GM12878 (cell line): ENCODE results near the gene SEC24A. TPM values are rescaled to one million over a fixed set of nuclear protein-coding genes. Genes with fewer than 3 reads are reported as not detected.

ENCODE experiments used
- BACH1 ChIP-seq: fragments of 450-650 bp; IDR thresholded peaks from 2 replicates; pipeline ENCODE4 v1.6.1; 2017; ENCODE audit warnings: mild to moderate bottlenecking, borderline replicate concordance
- CREM ChIP-seq: IDR thresholded peaks from 2 replicates; pipeline ENCODE4 v1.6.1; 2014; ENCODE audit warnings: antibody characterized with exemption, low read depth
- CTCF ChIP-seq, 3 experiments: IDR thresholded peaks in 2 of 3; conservative IDR thresholded peaks in 1 of 3; 2 replicates each; pipeline ENCODE4 v1.5.1; 2011; ENCODE audit warnings: low read depth in 3 of 3, low read length in 3 of 3, mild to moderate bottlenecking in 3 of 3, control low read depth in 2 of 3, moderate library complexity in 2 of 3, inconsistent platforms in 1 of 3, mixed read lengths in 1 of 3; ENCODE audit not compliant: control insufficient read depth in 2 of 3, insufficient read depth in 1 of 3; ENCODE audit errors: extremely low read depth in 1 of 3
- DPF2 ChIP-seq: fragments of 450-650 bp; IDR thresholded peaks from 2 replicates; pipeline ENCODE4 v1.6.1; 2017; ENCODE audit warnings: mild to moderate bottlenecking
- EED ChIP-seq: sonication (generic); IDR thresholded peaks from 2 replicates; pipeline ENCODE4 v1.6.1; 2016; ENCODE audit warnings: antibody characterized with exemption, low read depth
- ELK1 ChIP-seq: IDR thresholded peaks from 2 replicates; pipeline ENCODE4 v1.6.1; 2012; ENCODE audit warnings: low read depth, low read length, improper control_type of control experiment
- EP300 ChIP-seq, 2 experiments: fragments of 150-350 bp in 1 of 2; IDR thresholded peaks; 2 replicates each; pipeline ENCODE4 v1.6.1; 2011 to 2012; ENCODE audit warnings: low read depth in 2 of 2, low read length in 2 of 2, borderline replicate concordance in 1 of 2, improper control_type of control experiment in 1 of 2, inconsistent platforms in 1 of 2; ENCODE audit not compliant: control insufficient read depth in 1 of 2
- ETV6 ChIP-seq, 2 experiments: fragments of 450-650 bp in 1 of 2; IDR thresholded peaks in 1 of 2; conservative IDR thresholded peaks in 1 of 2; 2 replicates each; pipeline ENCODE4 v1.6.1; 2014; ENCODE audit warnings: antibody characterized with exemption in 1 of 2, borderline replicate concordance in 1 of 2, low read depth in 1 of 2, mild to moderate bottlenecking in 1 of 2, moderate library complexity in 1 of 2
- FOXK2 ChIP-seq: fragments of 450-650 bp; IDR thresholded peaks from 2 replicates; pipeline ENCODE4 v1.6.1; 2017; ENCODE audit warnings: mild to moderate bottlenecking, moderate library complexity
- HCFC1 ChIP-seq: fragments of 150-350 bp; IDR thresholded peaks from 2 replicates; pipeline ENCODE4 v1.6.1; 2014; ENCODE audit warnings: low read length
- IKZF2 ChIP-seq, 2 experiments: fragments of 450-650 bp; IDR thresholded peaks; 2 replicates each; pipeline ENCODE4 v1.6.1; 2017; ENCODE audit warnings: mild to moderate bottlenecking in 2 of 2, moderate library complexity in 2 of 2
- MAX ChIP-seq: IDR thresholded peaks from 2 replicates; pipeline ENCODE4 v1.6.1; 2012; ENCODE audit warnings: low read depth, low read length, improper control_type of control experiment
- NFIC ChIP-seq: IDR thresholded peaks from 2 replicates; pipeline ENCODE4 v1.6.1; 2012; ENCODE audit warnings: low read depth, mild to moderate bottlenecking, inconsistent platforms, low read length, moderate library complexity
- NRF1 ChIP-seq: conservative IDR thresholded peaks from 2 replicates; pipeline ENCODE4 v1.6.1; 2011; ENCODE audit warnings: mild to moderate bottlenecking, low read depth, low read length, improper control_type of control experiment
- PAX5 ChIP-seq: IDR thresholded peaks from 2 replicates; pipeline ENCODE4 v1.6.1; 2011; ENCODE audit warnings: low read depth, low read length, borderline replicate concordance
- PBX3 ChIP-seq: IDR thresholded peaks from 2 replicates; pipeline ENCODE4 v1.6.1; 2011; ENCODE audit warnings: mild to moderate bottlenecking, low read depth, low read length, moderate library complexity; ENCODE audit not compliant: insufficient replicate concordance
- PKNOX1 ChIP-seq: fragments of 450-650 bp; IDR thresholded peaks from 2 replicates; pipeline ENCODE4 v1.6.1; 2016; ENCODE audit warnings: mild to moderate bottlenecking
- PML ChIP-seq: IDR thresholded peaks from 2 replicates; pipeline ENCODE4 v1.6.1; 2012; ENCODE audit warnings: low read length, inconsistent platforms
- POU2F2 ChIP-seq: IDR thresholded peaks from 3 replicates; pipeline ENCODE4 v1.6.1; 2011; ENCODE audit warnings: low read depth, mild to moderate bottlenecking, low read length, borderline replicate concordance
- SMARCA5 ChIP-seq: fragments of 450-650 bp; IDR thresholded peaks from 2 replicates; pipeline ENCODE4 v1.6.1; 2017; ENCODE audit warnings: mild to moderate bottlenecking
- TARDBP ChIP-seq: IDR thresholded peaks from 2 replicates; pipeline ENCODE4 v1.6.1; 2016; ENCODE audit warnings: borderline replicate concordance
- USF2 ChIP-seq: IDR thresholded peaks from 2 replicates; pipeline ENCODE4 v1.6.1; 2011; ENCODE audit warnings: low read depth, low read length, improper control_type of control experiment, borderline replicate concordance
- YY1 ChIP-seq: IDR thresholded peaks from 2 replicates; pipeline ENCODE4 v1.6.1; 2011; ENCODE audit warnings: low read depth, mild to moderate bottlenecking, low read length
- polyA plus RNA-seq, 11 experiments: library from polyadenylated mRNA; depleted of rRNA in 4 of 11; unstranded in 6 of 11; stranded (reverse) in 5 of 11; fragments of >200 nt; fragmentation: Nextera tagmentation in 4 of 11; fragmentation: Illumina TruSeq in 1 of 11; extraction: Ambion mirVana in 4 of 11; extraction: Trizol in 1 of 11; gene quantifications; 1 replicate in 1 of 11; 2 replicates in 10 of 11; pipeline versions ENCODE4 v1.2.1 to v1.2.3, GENCODE V29; 2011 to 2016; ENCODE audit warnings: inconsistent platforms in 2 of 11, missing spikeins in 2 of 11, low read depth in 1 of 11
- total RNA-seq, 4 experiments: library from RNA; depleted of rRNA in 3 of 4; stranded (reverse); fragments of >200 nt in 3 of 4; fragmentation: Illumina TruSeq in 1 of 4; extraction: Trizol in 1 of 4; gene quantifications; 2 replicates each; pipeline versions ENCODE4 v1.2.1 to v1.2.3, GENCODE V29; 2013 to 2021

Gene SEC24A
- total and polyA plus RNA-seq, 10 of the 15 experiments (the other 5 are each of a cell fraction or from before 2014, with no cell fraction given): 7.1 to 52.2 (median 22.8) TPM

GRCh38 chr5:134648425-134649162 lies at the start of gene SEC24A (continued):
- TF ChIP-seq CTCF (IDR thresholded peaks at IDR 0.05 in 2 of 3, conservative IDR thresholded peaks at IDR 0.05 in 1 of 3; ENCODE audit: control insufficient read depth in 2 of 3, extremely low read depth in 1 of 3, insufficient read depth in 1 of 3, low read depth in 3 of 3, low read length in 3 of 3): no peak
- TF ChIP-seq DPF2: peak; percentile 93
- 0 out of 2 replicates have a peak, but pooled peaks have one; percentile 96 for TF ChIP-seq PML
- TF ChIP-seq IKZF2 (IDR thresholded peaks at IDR 0.05): peak; percentile 33 to 53
- peak; percentile 28; the same call in 1 of the 2 replicates for TF ChIP-seq YY1
- TF ChIP-seq HCFC1: peak; percentile 55
- peak; percentile 52 for TF ChIP-seq NRF1
- TF ChIP-seq PAX5: peak; percentile 59; the same call in 1 of the 2 replicates
- TF ChIP-seq FOXK2: no peak; the same call in 1 of the 2 replicates
- peak; percentile 71 for TF ChIP-seq PKNOX1
- TF ChIP-seq EED: peak; percentile 64; the same call in 1 of the 2 replicates
- peak; percentile 5 for TF ChIP-seq PBX3
- TF ChIP-seq ETV6 (conservative IDR thresholded peaks at IDR 0.05 in 1 of 2, IDR thresholded peaks at IDR 0.05 in 1 of 2; ENCODE audit: borderline replicate concordance in 1 of 2, low read depth in 1 of 2): peak in 1 of 2 experiments; percentile 66; a peak in 2 of 4 replicates
- TF ChIP-seq CREM: peak; percentile 84
- TF ChIP-seq MAX: peak; percentile 88
- TF ChIP-seq SMARCA5: peak; percentile 67; the same call in 1 of the 2 replicates
- TF ChIP-seq USF2: no peak; the same call in 1 of the 2 replicates
- TF ChIP-seq TARDBP: 0 out of 2 replicates have a peak, but pooled peaks have one; percentile 45
- TF ChIP-seq BACH1: peak; percentile 81
- TF ChIP-seq POU2F2: peak; percentile 52; the same call in 1 of the 3 replicates
- peak; percentile 93 for TF ChIP-seq ELK1
- TF ChIP-seq EP300 (IDR thresholded peaks at IDR 0.05; ENCODE audit: borderline replicate concordance in 1 of 2, control insufficient read depth in 1 of 2, low read depth in 2 of 2, low read length in 2 of 2): peak in 1 of 2 experiments; percentile 40; a peak in 1 of 4 replicates
- peak; percentile 71; the same call in 1 of the 2 replicates for TF ChIP-seq NFIC
